HG03457 (cell line): ENCODE data around the gene MPHOSPH9.
"Not testable (repeated sequence)": the region's sequence is repeated elsewhere in the genome, so short reads cannot be mapped to it uniquely, and the experiment has no call there.

ENCODE experiments used
- ATAC-seq: cut with Tn5 transposase; IDR thresholded peaks from one replicate; pipeline ENCODE4 v1.9.1; 2021; ENCODE audit warnings: moderate number of reproducible peaks; ENCODE audit not compliant: unreplicated experiment

The MPHOSPH9 gene

DNA sequence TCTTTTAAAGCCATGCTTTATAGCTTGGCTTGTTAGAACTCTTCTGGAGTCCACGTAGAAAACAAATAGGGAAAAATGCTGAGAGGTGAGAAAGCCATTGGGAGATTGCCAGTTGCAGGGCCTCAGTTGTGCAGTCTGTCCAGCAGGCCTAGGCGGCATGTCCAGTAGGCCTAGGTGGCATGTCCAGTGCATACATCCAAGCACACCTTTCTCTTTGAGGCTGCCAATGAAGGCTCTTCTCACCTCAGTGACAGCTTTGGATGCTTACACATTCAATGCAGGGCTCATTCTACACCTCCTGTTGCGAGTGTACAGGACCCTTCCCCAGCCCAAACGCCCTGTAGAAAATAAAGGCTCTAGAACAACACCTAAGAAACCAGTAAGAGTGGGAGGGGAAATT lies 25.7 kb upstream of the MPHOSPH9 start:
- no peak for ATAC-seq

GRCh38 chr12:123254853-123255446 lies 22.0 kb upstream of the MPHOSPH9 start:
- no peak for ATAC-seq

GRCh38 chr12:123253641-123254459 lies 20.9 kb upstream of the MPHOSPH9 start:
- ATAC-seq, result no peak

DNA sequence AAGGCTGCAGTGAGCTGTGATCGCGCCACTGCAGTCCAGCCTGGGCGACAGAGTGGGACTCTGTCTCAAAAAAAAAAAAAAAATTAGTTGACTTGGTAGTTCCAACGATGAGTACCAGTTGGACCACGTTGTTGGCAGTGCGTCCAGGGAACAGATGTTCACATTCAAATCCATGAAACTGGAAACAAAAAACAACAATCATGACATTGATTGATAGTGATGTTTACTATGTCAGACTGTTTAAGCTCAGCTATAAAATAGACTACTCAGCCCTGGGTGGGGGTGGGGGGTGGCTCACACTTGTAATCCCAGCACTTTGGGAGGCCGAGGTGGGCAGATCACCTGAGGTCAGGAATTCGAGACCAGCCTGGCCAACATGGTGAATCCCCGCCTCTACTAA lies 19.4 kb upstream of the MPHOSPH9 start:
- not testable (repeated sequence) for ATAC-seq

GRCh38 chr12:123251403-123252076 lies 18.6 kb upstream of the MPHOSPH9 start:
- ATAC-seq, result no peak

DNA sequence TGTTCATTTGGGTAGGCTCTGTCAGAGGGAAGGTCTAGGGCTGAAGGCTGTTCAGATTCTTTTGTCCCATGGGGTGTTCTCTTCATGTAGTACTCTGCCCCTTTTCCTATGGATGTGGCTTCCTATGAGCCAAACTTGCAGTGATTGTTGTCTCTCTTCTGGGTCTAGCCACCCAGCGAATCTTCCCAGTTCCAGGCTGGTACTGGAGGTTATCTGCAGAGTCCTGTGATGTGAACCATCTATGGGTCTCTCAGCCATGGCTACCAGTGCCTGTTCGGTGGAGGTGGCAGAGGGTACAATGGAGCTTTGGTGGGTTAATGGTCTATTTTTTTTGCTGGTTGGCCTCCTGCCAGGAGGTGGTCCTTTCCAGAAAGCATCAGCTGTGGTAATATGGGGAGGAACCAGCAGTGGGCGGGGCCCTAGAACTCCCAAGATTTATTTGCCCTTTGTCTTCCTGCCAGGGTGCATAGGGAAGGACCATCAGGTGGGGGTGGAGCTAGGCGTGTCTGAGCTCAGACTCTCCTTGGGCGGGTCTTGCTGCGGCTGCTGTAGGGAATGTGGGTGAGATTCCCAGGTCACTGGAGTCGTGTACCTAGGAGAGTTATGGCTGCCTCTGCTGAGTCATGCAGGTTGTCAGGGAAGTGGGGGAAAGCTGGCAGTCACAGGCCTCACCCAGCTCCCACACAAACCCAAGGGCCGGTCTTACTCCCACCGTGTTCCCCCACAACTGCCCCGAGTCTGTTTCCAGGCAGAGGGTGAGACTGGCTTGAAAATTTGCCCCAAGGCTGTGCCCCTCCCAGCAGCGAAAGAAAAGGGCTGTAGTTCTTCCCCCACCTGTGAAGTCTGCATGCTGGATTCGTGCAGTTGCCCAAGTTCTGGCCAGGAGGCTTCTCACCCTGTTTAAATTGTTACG lies 17.8 kb upstream of the MPHOSPH9 start:
- no peak for ATAC-seq

GRCh38 chr12:123248996-123249741 lies 16.2 kb upstream of the MPHOSPH9 start:
- not testable (repeated sequence) for ATAC-seq

DNA sequence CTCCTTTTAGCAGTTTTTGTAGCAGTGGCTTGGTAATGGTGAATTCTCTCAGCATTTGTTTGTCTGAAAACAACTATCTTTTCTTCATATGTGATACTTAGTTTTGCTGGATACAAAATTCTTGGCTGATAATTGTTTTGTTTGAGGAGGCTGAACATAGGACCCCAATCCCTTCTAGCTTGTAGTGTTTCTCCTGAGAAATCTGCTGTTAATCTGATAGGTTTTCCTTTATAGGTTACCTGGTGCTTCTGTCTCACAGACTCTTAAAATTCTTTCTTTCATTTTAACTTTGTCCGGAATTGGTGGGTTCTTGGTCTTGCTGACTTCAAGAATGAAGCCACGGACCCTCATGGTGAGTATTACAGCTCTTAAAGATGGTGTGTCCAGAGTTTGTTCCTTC lies 15.2 kb upstream of the MPHOSPH9 start:
- not testable (repeated sequence) for ATAC-seq

- no peak for ATAC-seq
These were observed 12.7 kb upstream of the MPHOSPH9 start for GRCh38 chr12:123245678-123246077.

GRCh38 chr12:123243671-123244262 lies 10.8 kb upstream of the MPHOSPH9 start:
- no peak for ATAC-seq

- no peak for ATAC-seq
These were observed 9.4 kb upstream of the MPHOSPH9 start for GRCh38 chr12:123242116-123242904.

- ATAC-seq, result no peak
These were observed 6.0 kb upstream of the MPHOSPH9 start for GRCh38 chr12:123238961-123239360.

- no peak for ATAC-seq
These were observed 5.4 kb upstream of the MPHOSPH9 start for GRCh38 chr12:123238330-123238682.

- no peak for ATAC-seq
These were observed 4.8 kb upstream of the MPHOSPH9 start for GRCh38 chr12:123237646-123238329.

- peak; percentile 9 for ATAC-seq
These were observed 766 bp upstream of the MPHOSPH9 start for GRCh38 chr12:123233505-123234308.

DNA sequence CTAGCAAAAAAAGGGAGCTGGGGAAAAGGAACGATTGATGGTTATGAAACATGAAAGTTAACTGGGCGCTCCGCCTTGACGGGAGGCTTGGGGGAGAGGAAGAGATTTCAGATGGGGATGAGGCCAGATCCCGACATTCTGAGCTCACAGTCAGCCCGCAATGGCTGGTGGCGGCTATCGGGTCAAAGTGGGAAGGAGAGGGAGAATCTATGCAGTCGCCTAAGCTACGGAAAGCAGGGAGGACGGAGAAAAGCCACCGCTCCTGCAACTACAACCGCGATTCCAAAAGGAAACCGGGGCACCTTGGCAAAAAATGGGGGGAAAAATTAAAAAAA lies 502 bp downstream of the MPHOSPH9 start:
- no peak for ATAC-seq

DNA sequence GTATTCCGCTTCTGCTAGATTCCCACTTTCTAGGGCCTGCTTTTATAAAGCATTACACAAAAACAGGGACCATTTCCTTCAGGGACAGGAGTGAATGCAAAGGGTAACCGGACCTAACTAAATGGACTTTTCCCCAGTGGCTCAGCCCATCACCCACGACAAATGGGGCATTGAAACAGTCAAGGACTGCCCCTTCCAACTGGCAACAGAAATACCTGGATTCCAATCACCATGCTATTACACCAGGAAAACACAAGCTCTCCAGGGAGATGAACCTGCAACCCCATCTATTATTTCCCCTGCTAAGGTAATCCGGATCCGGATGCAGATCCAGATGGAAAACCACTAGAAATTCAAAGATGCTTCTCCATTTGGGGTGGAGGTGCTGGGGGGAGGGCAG lies 1.0 kb downstream of the MPHOSPH9 start:
- no peak for ATAC-seq

- ATAC-seq, result no peak
These were observed 3.9 kb downstream of the MPHOSPH9 start for GRCh38 chr12:123229051-123229450.
